ENCODE data around the gene TWIST2. TPM values are rescaled to one million over a fixed set of nuclear protein-coding genes. Genes with fewer than 3 reads are reported as not detected.

Gene TWIST2
- total RNA-seq, 1 donor from 2014 or later, result not detected

- intact Hi-C loops (cut with micrococcal nuclease), result no loop called here
Measured at GRCh38 chr2:238904177-238904576, 56.3 kb downstream of the TWIST2 start.

- intact Hi-C loops (cut with micrococcal nuclease), result no loop called here
Measured at GRCh38 chr2:238904716-238905115, 56.8 kb downstream of the TWIST2 start.

- intact Hi-C loops (cut with micrococcal nuclease), result no loop called here
Measured at GRCh38 chr2:238905224-238905623, 57.3 kb downstream of the TWIST2 start.

- intact Hi-C loops (cut with micrococcal nuclease), result no loop called here
Measured at GRCh38 chr2:238905644-238906043, 57.8 kb downstream of the TWIST2 start.

GRCh38 chr2:238906254-238906935 lies 58.5 kb downstream of the TWIST2 start:
- intact Hi-C loops (cut with micrococcal nuclease), result no loop called here

GRCh38 chr2:238906936-238907716 lies 59.2 kb downstream of the TWIST2 start:
- intact Hi-C loops (cut with micrococcal nuclease), result no loop called here

- intact Hi-C loops (cut with micrococcal nuclease), result no loop called here
Measured at GRCh38 chr2:238907717-238908173, 59.9 kb downstream of the TWIST2 start.

- intact Hi-C loops (cut with micrococcal nuclease), result no loop called here
Measured at GRCh38 chr2:238908960-238909951, 61.4 kb downstream of the TWIST2 start.

GRCh38 chr2:238910751-238911351 lies 63.0 kb downstream of the TWIST2 start:
- intact Hi-C loops (cut with micrococcal nuclease), result no loop called here

GRCh38 chr2:238911376-238912227 lies 63.7 kb downstream of the TWIST2 start:
- intact Hi-C loops (cut with micrococcal nuclease), result no loop called here

- intact Hi-C loops (cut with micrococcal nuclease), result no loop called here
Measured at GRCh38 chr2:238912228-238912915, 64.5 kb downstream of the TWIST2 start.

- intact Hi-C loops (cut with micrococcal nuclease), result no loop called here
Measured at GRCh38 chr2:238912916-238913875, 65.3 kb downstream of the TWIST2 start.

- intact Hi-C loops (cut with micrococcal nuclease), result no loop called here
Measured at GRCh38 chr2:238913931-238914647, 66.2 kb downstream of the TWIST2 start.

GRCh38 chr2:238914648-238915015 lies 66.7 kb downstream of the TWIST2 start:
- intact Hi-C loops (cut with micrococcal nuclease), result no loop called here

- intact Hi-C loops (cut with micrococcal nuclease), result no loop called here
Measured at GRCh38 chr2:238915196-238915595, 67.3 kb downstream of the TWIST2 start.

GRCh38 chr2:238915596-238915995 lies 67.7 kb downstream of the TWIST2 start:
- intact Hi-C loops (cut with micrococcal nuclease), result no loop called here

GRCh38 chr2:238916176-238916874 lies 68.4 kb downstream of the TWIST2 start:
- intact Hi-C loops (cut with micrococcal nuclease), result no loop called here
